Natural killer cell (primary cell): ENCODE results near the gene NAGLU. TPM values are rescaled to one million over a fixed set of nuclear protein-coding genes. Genes with fewer than 3 reads are reported as not detected.

ENCODE experiments used
- ATAC-seq, 3 donors: fragments of 150-1000 bp in 2 of 3; fragments of 200-7000 bp in 1 of 3; cut with Tn5 transposase; 1 replicate in 1 of 3; 2 replicates in 2 of 3; pipeline ENCODE4 v1.10.0; 2021; ENCODE audit warnings: mild to moderate bottlenecking in 2 of 3, moderate library complexity in 2 of 3
- DNase-seq, 2 donors: peaks; one replicate each; pipeline versions ENCODE4 v3.0.0 to v3.0.0-alpha.2; 2013 to 2021; ENCODE audit warnings: mixed read lengths in 1 of 2
- H3K27ac ChIP-seq: one replicate; pipeline ENCODE4 v1.5.1; 2013; ENCODE audit warnings: mild to moderate bottlenecking, low read length
- H3K27me3 ChIP-seq: one replicate; pipeline ENCODE4 v1.6.1; 2013; ENCODE audit warnings: low read length; ENCODE audit not compliant: control insufficient read depth, insufficient read depth
- H3K36me3 ChIP-seq: one replicate; pipeline ENCODE4 v1.6.1; 2013; ENCODE audit warnings: low read length; ENCODE audit not compliant: control insufficient read depth, insufficient read depth
- H3K4me1 ChIP-seq: one replicate; pipeline ENCODE4 v1.6.1; 2013; ENCODE audit warnings: low read length; ENCODE audit not compliant: control insufficient read depth, insufficient read depth
- H3K4me3 ChIP-seq: one replicate; pipeline ENCODE4 v1.5.1; 2013; ENCODE audit warnings: low read length
- H3K9me3 ChIP-seq: one replicate; pipeline ENCODE4 v1.6.1; 2013; ENCODE audit warnings: low read length; ENCODE audit not compliant: control insufficient read depth, insufficient read depth
- H3K27ac Mint-ChIP-seq, 2 donors: one replicate each; pipeline ENCODE4 v1.8.0; 2022; ENCODE audit warnings: mild to moderate bottlenecking in 2 of 2, mixed read lengths in 2 of 2, moderate library complexity in 1 of 2
- H3K27me3 Mint-ChIP-seq, 2 donors: one replicate each; pipeline ENCODE4 v1.8.0; 2022; ENCODE audit warnings: low read depth in 2 of 2, mixed read lengths in 2 of 2
- H3K36me3 Mint-ChIP-seq: one replicate; pipeline ENCODE4 v1.8.0; 2022; ENCODE audit warnings: mixed read lengths
- H3K4me1 Mint-ChIP-seq, 2 donors: one replicate each; pipeline ENCODE4 v1.8.0; 2022; ENCODE audit warnings: mixed read lengths in 2 of 2
- H3K4me3 Mint-ChIP-seq: one replicate; pipeline ENCODE4 v1.8.0; 2022; ENCODE audit warnings: mild to moderate bottlenecking, moderate library complexity, mixed read lengths
- H3K9me3 Mint-ChIP-seq, 2 donors: one replicate each; pipeline ENCODE4 v1.8.0; 2022; ENCODE audit warnings: mixed read lengths in 2 of 2
- WGBS: methylation state at CpG from one replicate; pipeline ENCODE4 v1.1.7; 2013; ENCODE audit warnings: missing lambda C conversion rate; ENCODE audit not compliant: insufficient coverage; 5-methylcytosine and 5-hydroxymethylcytosine counted together
- intact Hi-C: fragments of 100-400 bp; cut with micrococcal nuclease; formaldehyde crosslinking; loops from one replicate; pipeline ENCODE4 v1.14.2; 2022
- total RNA-seq, 4 donors: library from RNA; stranded (reverse); fragments of 120-200 nt in 1 of 4; gene quantifications; one replicate each; pipeline versions ENCODE4 v1.2.3 to v1.2.4, GENCODE V29; 2013 to 2022
- TF ChIP-seq, protein P1 (sequence below): fragments of 200-600 bp; IDR thresholded peaks from one replicate; pipeline ENCODE4 v1.8.0; 2022; ENCODE audit warnings: antibody characterized with exemption

Gene NAGLU
- total RNA-seq, 3 donors from 2014 or later (not counting 1 experiment from before 2014, with no cell fraction given), result 34.8 to 44.3 (median 36.4) TPM

- peaks cover 8 to 25% of the 10 kb centered on the region in 2 donors for H3K4me1 Mint-ChIP-seq
- H3K36me3 Mint-ChIP-seq, result no peaks in the 10 kb centered on the region
- Histone ChIP-seq H3K27ac (no peak overlapping the region), H3K4me3 (no peak overlapping the region), H3K36me3 (no peaks in the 10 kb centered on the region), H3K4me1 (peaks cover 24% of the 10 kb centered on the region), H3K9me3 (no peaks in the 10 kb centered on the region), H3K27me3 (no peaks in the 10 kb centered on the region)
- DNase-seq (no peak), ATAC-seq (no peak)
- no peak overlapping the region for H3K27ac Mint-ChIP-seq
- intact Hi-C loops, result no loop called here
- H3K27me3 Mint-ChIP-seq, result peaks cover 8 to 14% of the 10 kb centered on the region in 2 donors
- H3K4me3 Mint-ChIP-seq, result no peak overlapping the region
- WGBS, result 100% methylated on average over 1 of the region's 2 CpGs
- no peaks in the 10 kb centered on the region for H3K9me3 Mint-ChIP-seq
- TF ChIP-seq, protein P1, sequence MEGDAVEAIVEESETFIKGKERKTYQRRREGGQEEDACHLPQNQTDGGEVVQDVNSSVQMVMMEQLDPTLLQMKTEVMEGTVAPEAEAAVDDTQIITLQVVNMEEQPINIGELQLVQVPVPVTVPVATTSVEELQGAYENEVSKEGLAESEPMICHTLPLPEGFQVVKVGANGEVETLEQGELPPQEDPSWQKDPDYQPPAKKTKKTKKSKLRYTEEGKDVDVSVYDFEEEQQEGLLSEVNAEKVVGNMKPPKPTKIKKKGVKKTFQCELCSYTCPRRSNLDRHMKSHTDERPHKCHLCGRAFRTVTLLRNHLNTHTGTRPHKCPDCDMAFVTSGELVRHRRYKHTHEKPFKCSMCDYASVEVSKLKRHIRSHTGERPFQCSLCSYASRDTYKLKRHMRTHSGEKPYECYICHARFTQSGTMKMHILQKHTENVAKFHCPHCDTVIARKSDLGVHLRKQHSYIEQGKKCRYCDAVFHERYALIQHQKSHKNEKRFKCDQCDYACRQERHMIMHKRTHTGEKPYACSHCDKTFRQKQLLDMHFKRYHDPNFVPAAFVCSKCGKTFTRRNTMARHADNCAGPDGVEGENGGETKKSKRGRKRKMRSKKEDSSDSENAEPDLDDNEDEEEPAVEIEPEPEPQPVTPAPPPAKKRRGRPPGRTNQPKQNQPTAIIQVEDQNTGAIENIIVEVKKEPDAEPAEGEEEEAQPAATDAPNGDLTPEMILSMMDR, result no peak
Measured at GRCh38 chr17:42525221-42525620, 10.8 kb upstream of the NAGLU start.

DNA sequence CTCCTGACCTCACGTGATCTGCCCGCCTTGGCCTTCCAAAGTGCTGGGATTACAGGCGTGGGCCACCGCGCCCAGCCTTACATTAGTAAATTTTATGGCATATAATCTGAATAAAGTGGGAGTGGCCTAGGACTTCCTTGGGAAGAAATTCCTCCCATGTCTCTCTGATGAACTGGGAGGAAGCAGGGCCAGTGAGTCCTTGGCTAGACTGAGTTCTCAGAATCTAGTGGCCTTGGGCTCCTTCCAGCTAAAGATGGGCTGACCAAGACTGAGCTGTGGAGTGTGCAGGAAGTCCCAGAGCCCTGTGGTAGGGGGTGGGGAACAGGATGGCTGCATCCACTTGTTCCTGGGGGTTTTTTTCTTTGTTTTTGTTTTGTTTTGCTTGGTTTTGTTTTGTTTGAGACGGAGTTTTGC, 10.0 kb upstream of the NAGLU start:
- Mint-ChIP-seq H3K4me1 (peaks cover 14 to 34% of the 10 kb centered on the region in 2 donors), H3K4me3 (no peak overlapping the region), H3K27ac (no peak overlapping the region), H3K9me3 (no peaks in the 10 kb centered on the region), H3K36me3 (no peaks in the 10 kb centered on the region), H3K27me3 (peaks cover 6 to 12% of the 10 kb centered on the region in 2 donors)
- ATAC-seq, result no peak
- Histone ChIP-seq H3K36me3 (no peaks in the 10 kb centered on the region), H3K27ac (no peak overlapping the region), H3K4me1 (peaks cover 32% of the 10 kb centered on the region), H3K27me3 (no peaks in the 10 kb centered on the region), H3K9me3 (no peaks in the 10 kb centered on the region), H3K4me3 (no peak overlapping the region)
- 92% methylated on average over 6 of the region's 6 CpGs for WGBS
- intact Hi-C loops, result no loop called here
- DNase-seq, result no peak
- TF ChIP-seq, protein P1, result no peak

DNA sequence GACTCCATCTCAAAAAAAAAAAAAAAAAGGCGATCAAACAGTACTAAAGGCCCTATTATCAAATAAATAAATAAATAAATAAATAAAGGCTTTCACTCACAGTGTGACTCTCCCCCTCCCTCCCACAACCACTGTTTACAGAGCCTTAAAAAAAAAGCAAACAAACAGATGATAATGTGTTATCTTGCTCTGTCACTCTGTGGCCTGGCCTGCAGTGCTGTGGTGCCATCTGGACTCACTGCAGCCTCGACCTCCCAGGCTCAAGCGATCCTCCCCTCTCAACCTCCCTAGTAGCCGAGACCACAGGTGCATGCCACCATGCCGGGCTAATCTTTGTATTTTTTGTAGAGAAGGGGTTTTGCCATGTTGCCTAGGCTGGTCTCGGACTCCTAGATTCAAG, 8.1 kb upstream of the NAGLU start:
- H3K27ac Mint-ChIP-seq, result no peak overlapping the region
- H3K36me3 Mint-ChIP-seq, result no peaks in the 10 kb centered on the region
- no peaks in the 10 kb centered on the region for H3K9me3 Mint-ChIP-seq
- ATAC-seq, result no peak
- Histone ChIP-seq H3K4me1 (peaks cover 43% of the 10 kb centered on the region), H3K27ac (no peak overlapping the region), H3K4me3 (no peak overlapping the region), H3K36me3 (no peaks in the 10 kb centered on the region), H3K9me3 (no peaks in the 10 kb centered on the region), H3K27me3 (no peaks in the 10 kb centered on the region)
- H3K4me1 Mint-ChIP-seq, result peaks cover 23 to 43% of the 10 kb centered on the region in 2 donors
- no peaks in the 10 kb centered on the region for H3K27me3 Mint-ChIP-seq
- intact Hi-C loops, result loop anchor here (1.0 kb wide), 2 partner anchors 100 to 205 kb away; no protein-coding TSS in a partner anchor
- TF ChIP-seq, protein P1, result no peak
- 83% methylated on average over 4 of the region's 6 CpGs for WGBS
- DNase-seq, result no peak
- no peak overlapping the region for H3K4me3 Mint-ChIP-seq

- Histone ChIP-seq H3K9me3 (no peaks in the 10 kb centered on the region), H3K36me3 (no peaks in the 10 kb centered on the region), H3K4me1 (peaks cover 43% of the 10 kb centered on the region), H3K4me3 (no peak overlapping the region), H3K27ac (no peak overlapping the region), H3K27me3 (no peaks in the 10 kb centered on the region)
- ATAC-seq (no peak), DNase-seq (no peak)
- Mint-ChIP-seq H3K9me3 (no peaks in the 10 kb centered on the region), H3K27me3 (no peaks in the 10 kb centered on the region), H3K36me3 (no peaks in the 10 kb centered on the region), H3K4me3 (peak overlapping the region; percentile 25), H3K27ac (peak overlapping the region in 1 of 2 donors; percentile 86), H3K4me1 (peaks cover 29 to 48% of the 10 kb centered on the region in 2 donors)
- WGBS, result 38% methylated on average over 3 of the region's 3 CpGs
- TF ChIP-seq, protein P1, result no peak
- intact Hi-C loops, result no loop called here
Measured at GRCh38 chr17:42529061-42529460, 7.0 kb upstream of the NAGLU start.
